ENCODE data around the gene SLC6A3.

Gene SLC6A3

DNA sequence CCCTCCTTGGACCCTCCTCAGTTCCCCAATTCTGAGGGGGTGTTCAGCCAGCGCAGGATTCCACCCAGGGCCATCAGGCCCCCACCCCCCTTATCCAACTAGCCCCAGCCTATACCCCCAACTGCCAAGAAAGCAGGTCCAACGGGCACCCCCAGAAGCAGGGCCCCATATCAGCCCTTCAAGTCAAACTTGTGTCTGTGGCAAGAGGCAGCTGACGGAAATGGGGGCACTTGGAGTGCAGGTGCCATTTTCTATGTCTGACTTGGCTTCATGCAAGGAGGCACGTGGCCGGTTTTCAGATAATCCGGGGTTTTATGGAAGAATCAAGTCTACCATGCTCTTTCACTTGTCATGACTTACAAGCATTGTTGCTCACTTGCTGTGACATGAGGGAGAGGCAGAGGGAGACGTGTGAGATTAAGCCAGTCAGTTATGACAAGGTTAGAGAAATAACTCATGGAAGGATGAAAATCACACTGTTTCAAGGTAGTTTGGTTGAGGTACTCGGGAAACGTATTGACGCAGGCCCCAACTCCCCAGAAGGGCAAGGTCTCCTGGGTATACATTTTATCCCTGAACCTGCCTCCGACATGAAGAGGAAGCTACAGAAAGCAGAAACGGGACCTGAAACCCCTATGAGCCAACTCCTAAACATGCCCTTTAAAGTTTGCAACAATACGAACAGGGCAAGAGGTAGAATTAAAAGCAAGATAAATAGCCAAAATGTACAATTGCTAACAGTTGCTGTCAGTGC is 73.8 kb downstream of the SLC6A3 start:
- TF ChIP-seq FOXP2 (optimal IDR thresholded peaks at IDR 0.05; ENCODE audit: borderline replicate concordance, extremely low read depth, extremely low read length, insufficient read depth) (no peak), SIN3A (IDR thresholded peaks at IDR 0.05; ENCODE audit: borderline replicate concordance, insufficient read depth, low read length) (no peak), TAF1 (IDR thresholded peaks at IDR 0.05; ENCODE audit: borderline replicate concordance, insufficient read depth, low read length) (no peak), POLR2AphosphoS5 (IDR thresholded peaks at IDR 0.05; ENCODE audit: low read depth, low read length) (no peak)
- TF ChIP-seq, protein P1, sequence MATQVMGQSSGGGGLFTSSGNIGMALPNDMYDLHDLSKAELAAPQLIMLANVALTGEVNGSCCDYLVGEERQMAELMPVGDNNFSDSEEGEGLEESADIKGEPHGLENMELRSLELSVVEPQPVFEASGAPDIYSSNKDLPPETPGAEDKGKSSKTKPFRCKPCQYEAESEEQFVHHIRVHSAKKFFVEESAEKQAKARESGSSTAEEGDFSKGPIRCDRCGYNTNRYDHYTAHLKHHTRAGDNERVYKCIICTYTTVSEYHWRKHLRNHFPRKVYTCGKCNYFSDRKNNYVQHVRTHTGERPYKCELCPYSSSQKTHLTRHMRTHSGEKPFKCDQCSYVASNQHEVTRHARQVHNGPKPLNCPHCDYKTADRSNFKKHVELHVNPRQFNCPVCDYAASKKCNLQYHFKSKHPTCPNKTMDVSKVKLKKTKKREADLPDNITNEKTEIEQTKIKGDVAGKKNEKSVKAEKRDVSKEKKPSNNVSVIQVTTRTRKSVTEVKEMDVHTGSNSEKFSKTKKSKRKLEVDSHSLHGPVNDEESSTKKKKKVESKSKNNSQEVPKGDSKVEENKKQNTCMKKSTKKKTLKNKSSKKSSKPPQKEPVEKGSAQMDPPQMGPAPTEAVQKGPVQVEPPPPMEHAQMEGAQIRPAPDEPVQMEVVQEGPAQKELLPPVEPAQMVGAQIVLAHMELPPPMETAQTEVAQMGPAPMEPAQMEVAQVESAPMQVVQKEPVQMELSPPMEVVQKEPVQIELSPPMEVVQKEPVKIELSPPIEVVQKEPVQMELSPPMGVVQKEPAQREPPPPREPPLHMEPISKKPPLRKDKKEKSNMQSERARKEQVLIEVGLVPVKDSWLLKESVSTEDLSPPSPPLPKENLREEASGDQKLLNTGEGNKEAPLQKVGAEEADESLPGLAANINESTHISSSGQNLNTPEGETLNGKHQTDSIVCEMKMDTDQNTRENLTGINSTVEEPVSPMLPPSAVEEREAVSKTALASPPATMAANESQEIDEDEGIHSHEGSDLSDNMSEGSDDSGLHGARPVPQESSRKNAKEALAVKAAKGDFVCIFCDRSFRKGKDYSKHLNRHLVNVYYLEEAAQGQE (IDR thresholded peaks at IDR 0.05; ENCODE audit: insufficient read depth in 1 of 2, low read depth in 2 of 2, low read length in 2 of 2) = no peak

DNA sequence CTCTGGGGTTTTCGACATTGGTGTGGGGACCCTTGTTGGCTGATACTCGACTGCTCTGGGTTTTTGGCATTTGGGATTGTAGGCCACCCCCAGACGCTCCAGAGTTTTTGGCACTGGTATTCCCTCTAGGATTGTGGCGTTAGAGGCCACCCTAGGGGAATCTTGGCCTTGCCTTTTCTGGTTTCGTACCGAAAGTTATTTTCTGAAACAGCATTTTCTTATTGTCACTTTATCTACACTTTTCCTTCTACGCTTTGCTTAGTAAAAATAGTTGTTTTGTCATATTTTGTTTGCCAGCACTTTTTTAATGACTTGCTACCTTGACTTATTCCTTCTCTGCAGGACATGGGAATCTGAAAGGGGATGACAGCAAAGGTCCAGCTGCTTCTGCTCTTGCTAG is 75.2 kb downstream of the SLC6A3 start:
- TF ChIP-seq SIN3A (IDR thresholded peaks at IDR 0.05; ENCODE audit: borderline replicate concordance, insufficient read depth, low read length) (no peak), TAF1 (IDR thresholded peaks at IDR 0.05; ENCODE audit: borderline replicate concordance, insufficient read depth, low read length) (no peak), POLR2AphosphoS5 (IDR thresholded peaks at IDR 0.05; ENCODE audit: low read depth, low read length) (no peak), FOXP2 (optimal IDR thresholded peaks at IDR 0.05; ENCODE audit: borderline replicate concordance, extremely low read depth, extremely low read length, insufficient read depth) (no peak)
- TF ChIP-seq, protein P1 (IDR thresholded peaks at IDR 0.05; ENCODE audit: insufficient read depth in 1 of 2, low read depth in 2 of 2, low read length in 2 of 2) = no peak

DNA sequence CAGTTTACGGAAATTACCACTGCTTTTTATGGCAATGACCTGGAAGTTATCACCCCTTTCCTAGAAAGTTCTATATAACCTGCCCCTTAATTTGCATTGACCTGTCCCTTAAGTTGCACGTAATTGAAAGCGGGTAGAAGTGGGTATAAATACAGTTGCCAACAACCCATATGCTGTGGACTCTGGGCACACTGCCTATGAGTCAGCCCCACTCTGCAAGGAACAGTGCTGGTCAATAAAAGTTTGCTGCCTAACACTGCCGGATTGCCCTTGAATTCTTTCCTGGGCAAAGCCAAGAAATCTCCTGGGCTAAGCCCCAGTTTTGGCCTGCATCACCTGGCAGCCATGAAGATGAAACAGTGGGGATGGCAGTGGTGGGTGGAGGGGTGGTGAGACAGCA is 76.5 kb downstream of the SLC6A3 start:
- TF ChIP-seq, protein P1 (IDR thresholded peaks at IDR 0.05; ENCODE audit: insufficient read depth in 1 of 2, low read depth in 2 of 2, low read length in 2 of 2) = no peak
- TF ChIP-seq FOXP2 (optimal IDR thresholded peaks at IDR 0.05; ENCODE audit: borderline replicate concordance, extremely low read depth, extremely low read length, insufficient read depth) (no peak), SIN3A (IDR thresholded peaks at IDR 0.05; ENCODE audit: borderline replicate concordance, insufficient read depth, low read length) (no peak), TAF1 (IDR thresholded peaks at IDR 0.05; ENCODE audit: borderline replicate concordance, insufficient read depth, low read length) (no peak), POLR2AphosphoS5 (IDR thresholded peaks at IDR 0.05; ENCODE audit: low read depth, low read length) (no peak)

DNA sequence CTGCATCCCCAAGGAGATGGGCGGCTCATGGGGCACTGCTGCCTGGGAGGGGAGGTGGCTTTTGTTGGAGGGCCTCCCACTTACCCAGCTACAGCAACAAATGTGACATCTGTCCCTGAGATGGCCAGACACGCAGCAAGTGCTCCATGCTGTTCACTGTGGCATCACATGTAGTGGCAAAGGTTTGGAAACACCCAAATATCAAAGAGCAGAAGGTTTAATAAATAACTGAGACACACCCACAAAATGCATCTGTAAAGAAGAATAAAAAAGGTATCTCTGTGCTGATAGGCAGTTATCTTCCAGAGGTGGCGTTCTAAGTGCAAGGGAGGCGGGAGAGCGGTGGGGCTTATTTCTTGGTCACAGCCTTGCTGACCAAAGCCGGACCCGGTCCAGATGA is 77.0 kb downstream of the SLC6A3 start:
- no peak for TF ChIP-seq SIN3A (IDR thresholded peaks at IDR 0.05; ENCODE audit: borderline replicate concordance, insufficient read depth, low read length)
- no peak for TF ChIP-seq FOXP2 (optimal IDR thresholded peaks at IDR 0.05; ENCODE audit: borderline replicate concordance, extremely low read depth, extremely low read length, insufficient read depth)
- TF ChIP-seq, protein P1 (IDR thresholded peaks at IDR 0.05; ENCODE audit: insufficient read depth in 1 of 2, low read depth in 2 of 2, low read length in 2 of 2) = no peak
- no peak for TF ChIP-seq POLR2AphosphoS5 (IDR thresholded peaks at IDR 0.05; ENCODE audit: low read depth, low read length)
- no peak for TF ChIP-seq TAF1 (IDR thresholded peaks at IDR 0.05; ENCODE audit: borderline replicate concordance, insufficient read depth, low read length)
